ENCODE data around the gene PAOX.
A peak's percentile ranks its signal among the peaks of the same experiment; 100 is the strongest.
"Not testable (repeated sequence)": the region's sequence is repeated elsewhere in the genome, so short reads cannot be mapped to it uniquely, and the experiment has no call there.

The PAOX gene

DNA sequence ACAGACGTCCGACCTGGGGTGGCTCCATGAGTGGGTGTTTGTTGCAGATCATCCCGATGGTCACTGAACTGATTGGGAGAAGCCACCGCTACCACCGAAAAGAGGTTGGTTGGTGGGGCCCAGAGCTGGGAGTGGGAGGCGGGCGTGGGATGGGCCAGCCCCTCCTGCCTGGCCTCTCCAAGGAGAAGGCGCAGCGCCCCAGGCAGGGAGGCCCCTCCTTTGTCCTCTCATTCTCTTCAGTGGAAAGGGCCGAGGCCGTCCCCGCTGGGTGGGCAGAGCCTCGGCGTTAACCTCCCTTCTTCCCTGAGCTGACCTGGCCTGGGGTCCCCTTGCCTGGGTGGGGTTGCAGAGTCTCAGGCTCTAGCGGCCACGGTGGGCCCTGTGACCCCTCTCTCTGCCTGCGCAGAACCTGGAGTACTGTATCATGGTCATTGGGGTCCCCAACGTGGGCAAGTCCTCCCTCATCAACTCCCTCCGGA is 20.1 kb downstream of the PAOX start:
- Mint-ChIP-seq H3K27ac (no peak overlapping the region), H3K36me3 (peaks cover 65% of the 10 kb centered on the region)

DNA sequence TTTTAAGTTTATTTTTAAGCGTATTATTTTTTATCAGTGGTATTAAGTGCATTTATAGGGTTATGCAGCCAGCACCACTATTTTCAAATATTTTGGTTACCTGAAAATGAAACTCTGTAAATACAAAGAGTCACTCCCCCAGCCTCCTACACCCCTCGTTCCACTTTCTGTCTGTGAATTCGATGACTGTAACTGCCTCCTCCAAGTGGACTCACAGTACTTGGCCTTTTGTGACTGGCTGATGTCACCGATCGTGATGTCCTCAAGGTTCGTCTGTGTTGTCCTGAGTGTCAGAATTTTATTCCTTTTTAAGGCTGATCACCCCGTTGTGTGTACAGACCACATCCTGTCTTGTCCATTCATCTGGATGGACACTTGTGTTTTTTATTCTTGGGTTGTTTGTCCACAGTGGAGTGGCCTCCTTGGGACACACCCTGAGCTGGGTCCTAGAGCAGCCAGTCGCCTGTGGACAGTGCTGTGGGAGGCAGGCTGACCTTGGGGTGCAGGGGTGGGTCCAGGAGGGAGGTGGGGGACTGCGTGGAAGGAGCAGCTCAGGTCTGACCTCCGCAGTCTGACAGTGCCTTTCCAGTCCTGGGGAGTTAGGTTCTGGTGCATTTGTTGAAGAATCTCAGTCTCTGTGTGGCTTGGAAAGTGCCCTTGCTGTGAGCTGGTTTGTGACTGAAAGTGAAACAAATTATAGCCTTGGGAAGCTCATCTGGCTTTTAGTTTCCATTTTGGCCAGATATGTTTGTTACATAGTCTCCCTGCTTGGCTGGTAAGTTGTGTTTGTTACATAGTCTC is 21.8 kb downstream of the PAOX start:
- peak; percentile 66 for ATAC-seq
- Mint-ChIP-seq H3K36me3 (peaks cover 82% of the 10 kb centered on the region), H3K27me3 (no peaks in the 10 kb centered on the region), H3K9me3 (no peaks in the 10 kb centered on the region), H3K4me1 (peaks cover 59% of the 10 kb centered on the region), H3K27ac (peak overlapping the region; percentile 75), H3K4me3 (peak overlapping the region; percentile 22)

More for the DNA sequence above, 20.1 kb downstream of the PAOX start:
- H3K9me3 Mint-ChIP-seq = no peaks in the 10 kb centered on the region
- no peaks in the 10 kb centered on the region for H3K27me3 Mint-ChIP-seq
- no peak overlapping the region for H3K4me3 Mint-ChIP-seq
- ATAC-seq = no peak
- peaks cover 61% of the 10 kb centered on the region for H3K4me1 Mint-ChIP-seq

DNA sequence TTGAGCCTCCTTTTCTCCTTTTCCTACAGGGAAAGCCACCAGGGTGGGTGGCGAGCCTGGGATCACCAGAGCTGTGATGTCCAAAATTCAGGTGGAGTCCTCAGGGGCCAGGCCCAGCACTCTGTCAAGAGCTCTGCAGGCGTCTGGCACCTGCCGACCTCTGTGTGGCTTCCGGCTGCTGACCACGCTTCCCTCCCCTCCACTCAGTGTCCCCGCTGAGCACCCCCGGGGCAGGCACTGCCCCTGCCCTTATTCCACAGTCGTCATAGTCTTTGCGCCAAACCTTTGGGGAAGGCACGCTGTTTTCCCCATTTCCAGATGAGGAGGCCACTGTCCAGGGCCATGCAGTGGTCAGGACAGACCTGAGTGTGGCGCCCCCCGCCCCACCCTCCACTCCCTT is 22.4 kb downstream of the PAOX start:
- H3K4me3 Mint-ChIP-seq = peak overlapping the region; percentile 23
- H3K27me3 Mint-ChIP-seq = no peaks in the 10 kb centered on the region
- peaks cover 65% of the 10 kb centered on the region for H3K4me1 Mint-ChIP-seq
- ATAC-seq = no peak
- H3K9me3 Mint-ChIP-seq = no peaks in the 10 kb centered on the region
- peaks cover 87% of the 10 kb centered on the region for H3K36me3 Mint-ChIP-seq
- peak overlapping the region; percentile 75 for H3K27ac Mint-ChIP-seq

DNA sequence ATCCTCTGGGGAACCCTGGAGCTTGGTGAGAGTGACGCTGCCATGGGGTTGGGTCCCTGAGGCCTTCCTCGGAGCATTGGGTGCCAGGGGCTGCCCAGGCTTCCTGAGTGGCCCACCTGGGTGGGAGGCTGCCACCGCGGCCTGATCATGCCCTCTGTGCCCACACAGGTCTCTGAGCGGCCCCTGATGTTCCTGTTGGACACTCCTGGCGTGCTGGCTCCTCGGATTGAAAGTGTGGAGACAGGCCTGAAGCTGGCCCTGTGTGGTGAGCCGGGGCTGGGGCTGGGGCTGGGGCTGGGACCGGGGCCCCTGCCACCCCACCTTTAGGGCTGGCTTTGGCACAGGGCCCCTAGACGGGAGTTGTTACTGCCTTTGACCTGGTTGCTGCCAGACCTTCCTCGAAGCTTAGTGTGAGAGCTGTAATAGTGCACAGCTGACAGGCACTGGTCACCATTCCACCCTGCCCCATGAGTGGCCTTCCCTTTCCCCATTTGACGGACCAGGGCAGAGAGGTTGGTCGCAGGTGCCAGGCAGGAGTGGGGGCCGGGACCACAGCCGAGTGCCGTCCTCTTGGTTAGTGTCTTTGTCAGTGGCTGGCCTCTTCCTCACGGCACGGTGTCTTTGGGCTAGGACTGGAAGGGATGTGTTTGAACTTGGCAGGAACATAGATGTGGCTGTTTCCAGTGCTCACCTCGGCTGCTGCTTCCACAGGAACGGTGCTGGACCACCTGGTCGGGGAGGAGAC is 23.1 kb downstream of the PAOX start:
- Mint-ChIP-seq H3K4me1 (peaks cover 60% of the 10 kb centered on the region), H3K4me3 (no peak overlapping the region), H3K27me3 (no peaks in the 10 kb centered on the region), H3K9me3 (no peaks in the 10 kb centered on the region), H3K36me3 (peaks cover 88% of the 10 kb centered on the region), H3K27ac (peak overlapping the region; percentile 75)
- ATAC-seq = no peak

DNA sequence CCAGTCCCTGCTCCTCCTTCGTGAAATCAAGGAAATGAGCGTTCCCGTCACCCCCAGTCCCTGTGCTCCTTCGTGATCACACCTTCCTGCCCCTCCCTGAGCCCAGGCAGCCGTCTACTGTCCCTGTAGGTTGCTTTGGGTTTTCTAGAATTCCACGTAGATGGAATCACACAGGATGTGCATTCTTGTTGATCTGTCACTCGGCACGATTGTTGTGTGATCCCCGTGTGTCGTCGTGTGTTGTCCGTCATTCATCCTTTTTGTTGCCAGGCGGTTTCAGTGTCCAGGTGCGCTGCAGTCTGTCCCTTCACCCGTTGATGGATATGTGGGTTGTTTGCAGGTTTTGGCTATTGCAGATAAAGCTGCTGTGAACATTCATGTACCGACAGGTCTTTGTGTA is 24.3 kb downstream of the PAOX start:
- Mint-ChIP-seq H3K36me3 (peaks cover 88% of the 10 kb centered on the region), H3K4me3 (no peak overlapping the region), H3K4me1 (peaks cover 58% of the 10 kb centered on the region), H3K27ac (no peak overlapping the region), H3K27me3 (no peaks in the 10 kb centered on the region), H3K9me3 (no peaks in the 10 kb centered on the region)
- ATAC-seq = no peak

DNA sequence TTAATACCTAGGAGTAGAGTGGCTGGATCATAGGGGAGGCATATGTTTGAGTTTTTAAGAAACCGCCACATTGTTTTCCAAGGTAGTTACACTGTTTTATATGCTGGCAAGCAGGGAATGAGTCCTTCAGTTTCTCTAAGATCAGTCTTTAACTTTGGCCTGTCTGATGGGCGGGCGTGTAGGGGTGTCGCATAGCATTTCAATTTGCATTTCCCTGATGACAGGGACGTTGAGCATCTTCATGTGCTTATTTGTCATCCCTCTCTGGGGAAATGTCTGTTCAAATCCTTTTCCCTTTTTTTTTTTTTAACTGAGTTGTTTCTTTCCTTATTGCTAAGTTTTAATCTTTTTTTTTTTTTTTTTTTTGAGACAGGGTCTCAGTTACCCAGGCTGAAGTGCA is 24.7 kb downstream of the PAOX start:
- Mint-ChIP-seq H3K36me3 (peaks cover 88% of the 10 kb centered on the region), H3K27ac (no peak overlapping the region), H3K27me3 (no peaks in the 10 kb centered on the region), H3K9me3 (peaks cover under 1% of the 10 kb centered on the region), H3K4me3 (no peak overlapping the region), H3K4me1 (peaks cover 62% of the 10 kb centered on the region)
- no peak for ATAC-seq

DNA sequence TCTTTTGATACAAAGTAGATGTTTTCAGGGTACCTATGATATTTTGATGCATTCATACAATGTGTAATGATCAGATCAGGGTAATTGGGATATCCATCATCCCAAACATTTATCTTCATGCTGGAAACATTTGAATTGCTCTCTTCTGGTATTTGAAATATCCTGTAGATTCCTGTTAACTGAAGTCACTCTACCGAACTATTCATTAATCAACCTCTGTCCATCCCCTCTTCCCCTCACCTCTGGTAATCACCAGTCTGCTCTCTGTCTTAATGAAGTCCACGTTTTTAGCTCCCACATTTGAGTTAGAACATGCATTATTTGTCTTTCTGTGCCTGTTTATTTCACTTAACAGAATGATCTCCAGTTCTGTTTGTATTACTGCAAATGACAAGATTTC is 26.2 kb downstream of the PAOX start:
- H3K9me3 Mint-ChIP-seq = peaks cover 6% of the 10 kb centered on the region
- no peak overlapping the region for H3K4me3 Mint-ChIP-seq
- no peak for ATAC-seq
- H3K27ac Mint-ChIP-seq = no peak overlapping the region
- H3K4me1 Mint-ChIP-seq = peaks cover 66% of the 10 kb centered on the region
- H3K36me3 Mint-ChIP-seq = peaks cover 95% of the 10 kb centered on the region
- H3K27me3 Mint-ChIP-seq = no peaks in the 10 kb centered on the region

DNA sequence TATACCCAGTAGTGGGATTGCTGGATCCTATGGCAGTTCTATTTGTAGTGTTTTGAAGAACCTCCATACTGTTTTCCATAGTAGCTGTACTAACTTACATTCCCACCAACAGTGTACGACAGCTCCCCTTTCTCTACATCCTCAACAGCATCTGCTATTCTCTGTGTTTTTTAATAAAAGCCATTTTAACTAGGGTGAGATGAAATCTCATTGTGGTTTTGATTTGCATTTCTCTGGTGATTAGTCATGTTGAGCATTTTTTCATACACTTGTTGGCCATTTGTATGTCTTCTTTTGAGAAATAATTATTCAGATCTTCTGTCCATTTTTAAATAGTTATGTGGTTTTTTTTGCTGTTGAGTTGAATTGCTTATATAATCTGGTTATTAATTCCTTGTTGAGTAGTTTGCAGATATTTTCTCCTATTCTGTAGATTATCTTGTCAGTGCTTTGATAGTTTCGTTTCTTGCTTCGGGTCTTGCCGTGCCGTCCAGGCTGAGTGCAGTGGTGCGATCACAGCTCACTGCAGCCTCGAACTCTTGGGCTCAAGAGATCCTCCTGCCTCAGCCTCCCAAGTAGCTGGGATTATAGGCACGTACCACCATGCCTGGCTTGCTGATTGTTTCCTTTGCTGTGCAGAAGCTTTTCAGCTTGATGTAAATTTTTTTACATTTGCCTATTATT is 26.9 kb downstream of the PAOX start:
- H3K9me3 Mint-ChIP-seq = peaks cover 8% of the 10 kb centered on the region
- H3K36me3 Mint-ChIP-seq = peaks cover 98% of the 10 kb centered on the region
- H3K4me1 Mint-ChIP-seq = peaks cover 59% of the 10 kb centered on the region
- ATAC-seq = no peak
- peak overlapping the region; percentile 65 for H3K27ac Mint-ChIP-seq
- H3K27me3 Mint-ChIP-seq = no peaks in the 10 kb centered on the region
- no peak overlapping the region for H3K4me3 Mint-ChIP-seq

DNA sequence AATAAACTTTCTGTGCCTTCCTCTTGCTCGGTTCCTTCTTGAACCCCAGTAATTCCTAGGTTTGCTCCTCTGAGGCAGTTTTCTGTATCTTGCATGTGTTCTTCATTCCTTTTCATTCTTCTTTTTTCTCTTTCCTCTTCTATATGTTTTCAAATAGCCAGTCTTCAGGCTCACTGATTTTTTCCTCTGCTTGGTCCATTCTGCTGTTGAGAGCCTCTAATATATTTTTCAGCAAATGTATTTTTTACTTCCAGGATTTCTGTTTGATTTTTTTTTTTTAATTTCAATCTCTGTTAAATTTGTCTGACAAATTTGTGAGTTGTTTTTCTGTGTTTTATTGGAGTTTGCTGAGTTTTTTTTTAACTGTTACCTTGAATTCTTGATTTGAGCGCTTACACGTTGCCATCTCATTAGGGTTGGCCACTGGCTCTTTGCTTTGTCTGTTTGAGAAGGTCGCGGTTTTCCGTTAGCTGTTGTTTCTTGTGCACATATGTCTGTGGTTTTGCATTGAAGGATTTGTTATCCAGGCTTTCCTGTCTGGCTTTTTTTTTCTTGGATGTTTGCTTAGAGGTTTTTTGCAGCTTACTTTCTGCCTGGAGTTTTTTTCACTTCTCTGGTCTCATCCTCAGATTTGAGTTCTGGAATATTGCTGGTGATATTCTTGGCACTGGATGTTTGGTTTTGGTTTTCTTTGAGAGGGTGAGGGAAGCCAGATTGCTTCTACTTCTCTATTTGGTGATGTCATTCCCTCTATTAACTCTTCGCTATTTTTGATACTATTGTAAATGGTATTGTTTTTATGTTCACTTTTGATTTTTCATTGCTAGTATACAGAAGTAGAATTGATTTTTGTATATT is 32.7 kb downstream of the PAOX start:
- no peak overlapping the region for H3K27ac Mint-ChIP-seq
- no peaks in the 10 kb centered on the region for H3K27me3 Mint-ChIP-seq
- no peak for ATAC-seq
- H3K36me3 Mint-ChIP-seq = peaks cover 92% of the 10 kb centered on the region
- H3K4me3 Mint-ChIP-seq = no peak overlapping the region
- peaks cover 25% of the 10 kb centered on the region for H3K4me1 Mint-ChIP-seq
- peaks cover 18% of the 10 kb centered on the region for H3K9me3 Mint-ChIP-seq

DNA sequence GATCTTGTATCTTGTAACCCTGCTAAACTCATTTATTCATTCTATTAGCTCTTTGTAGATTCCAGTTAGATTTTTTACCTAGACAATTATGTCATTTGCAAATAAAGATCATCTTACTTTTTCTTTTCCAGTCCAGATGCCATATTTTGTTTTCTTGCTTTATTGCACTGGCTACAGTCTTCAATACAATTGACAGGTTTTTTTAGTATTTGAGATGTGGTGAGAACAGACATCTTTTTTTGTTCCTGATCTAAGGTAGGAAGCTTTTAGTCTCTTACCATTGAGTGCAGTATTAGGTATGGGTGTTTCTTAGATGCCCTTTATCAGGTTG is 33.3 kb downstream of the PAOX start:
- peaks cover 86% of the 10 kb centered on the region for H3K36me3 Mint-ChIP-seq
- no peak for ATAC-seq
- H3K27me3 Mint-ChIP-seq = no peaks in the 10 kb centered on the region
- no peak overlapping the region for H3K27ac Mint-ChIP-seq
- no peak overlapping the region for H3K4me3 Mint-ChIP-seq
- peaks cover 18% of the 10 kb centered on the region for H3K9me3 Mint-ChIP-seq
- H3K4me1 Mint-ChIP-seq = peaks cover 25% of the 10 kb centered on the region

DNA sequence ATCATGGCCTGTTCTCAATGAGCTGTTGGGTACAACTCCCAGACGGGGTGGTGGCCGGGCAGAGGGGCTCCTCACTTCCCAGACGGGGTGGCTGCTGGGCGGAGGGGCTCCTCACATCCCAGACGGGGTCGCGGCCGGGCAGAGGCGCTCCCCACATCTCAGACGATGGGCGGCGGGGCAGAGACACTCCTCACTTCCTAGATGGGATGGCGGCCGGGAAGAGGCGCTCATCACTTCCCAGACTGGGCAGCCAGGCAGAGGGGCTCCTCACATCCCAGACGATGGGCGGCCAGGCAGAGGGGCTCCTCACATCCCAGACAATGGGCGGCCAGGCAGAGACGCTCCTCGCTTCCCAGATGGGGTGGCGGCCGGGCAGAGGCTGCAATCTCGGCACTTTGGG is 35.3 kb downstream of the PAOX start:
- peaks cover 13% of the 10 kb centered on the region for H3K9me3 Mint-ChIP-seq
- not testable (repeated sequence) for ATAC-seq, H3K27ac Mint-ChIP-seq, H3K27me3 Mint-ChIP-seq, H3K4me1 Mint-ChIP-seq, H3K4me3 Mint-ChIP-seq
- H3K36me3 Mint-ChIP-seq = peaks cover 80% of the 10 kb centered on the region

DNA sequence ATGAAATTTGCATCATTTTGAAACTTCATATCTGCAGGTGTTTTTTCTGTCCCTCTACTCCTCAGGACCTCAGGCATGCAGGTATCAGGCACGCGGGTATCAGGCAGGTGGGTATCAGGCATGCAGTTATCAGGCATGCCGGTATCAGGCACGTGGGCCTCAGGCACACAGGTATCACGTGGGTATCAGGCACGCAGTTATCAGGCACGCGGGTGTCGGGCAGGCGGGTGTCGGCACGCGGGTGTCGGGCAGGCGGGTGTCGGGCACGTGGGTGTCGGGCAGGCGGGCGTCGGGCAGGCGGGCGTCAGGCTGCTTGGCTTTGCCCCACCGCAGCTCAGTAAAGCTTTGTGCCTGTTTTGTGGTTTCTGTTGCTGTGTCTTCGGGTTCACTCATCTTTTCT is 36.7 kb downstream of the PAOX start:
- no peaks in the 10 kb centered on the region for H3K27me3 Mint-ChIP-seq
- no peak for ATAC-seq
- H3K36me3 Mint-ChIP-seq = peaks cover 72% of the 10 kb centered on the region
- H3K4me3 Mint-ChIP-seq = no peak overlapping the region
- no peaks in the 10 kb centered on the region for H3K4me1 Mint-ChIP-seq
- H3K9me3 Mint-ChIP-seq = peaks cover 9% of the 10 kb centered on the region
- H3K27ac Mint-ChIP-seq = no peak overlapping the region

DNA sequence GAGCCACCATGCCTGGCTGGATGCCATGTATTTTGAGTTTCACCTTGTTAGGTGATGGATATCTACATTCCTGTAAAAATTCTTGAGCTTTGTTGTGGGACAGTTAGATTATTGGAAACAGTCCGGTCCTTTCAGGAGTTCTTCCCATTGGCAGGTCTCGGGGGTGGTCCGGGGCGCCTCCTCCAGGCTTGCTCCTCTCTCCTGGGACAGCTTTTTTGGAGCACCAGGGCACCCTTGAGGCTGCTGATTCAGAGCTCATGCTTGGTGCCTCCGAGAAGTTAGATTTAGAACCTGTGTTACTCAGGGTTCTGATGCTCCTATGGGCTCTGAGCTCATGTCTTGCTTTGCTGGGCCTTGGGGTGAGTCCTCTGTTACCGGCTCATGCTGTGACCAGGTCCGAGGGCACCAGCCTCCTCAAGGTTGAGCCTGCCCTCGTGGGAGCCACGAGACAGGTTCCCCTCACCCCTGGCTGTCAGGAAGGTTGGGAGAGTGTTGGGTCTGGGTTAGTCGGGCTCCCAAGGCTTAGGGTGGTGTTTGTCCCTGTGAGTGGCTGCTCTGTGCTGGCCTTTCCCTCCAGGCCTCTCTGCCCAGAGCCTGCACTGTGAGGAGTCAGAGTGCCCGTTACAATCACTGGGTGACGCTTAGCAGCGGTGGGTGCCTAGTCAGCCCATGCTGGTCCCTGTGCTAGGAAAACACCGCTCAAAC is 39.4 kb downstream of the PAOX start:
- Mint-ChIP-seq H3K9me3 (no peaks in the 10 kb centered on the region), H3K27ac (no peak overlapping the region), H3K27me3 (no peaks in the 10 kb centered on the region), H3K36me3 (peaks cover 47% of the 10 kb centered on the region), H3K4me3 (no peak overlapping the region), H3K4me1 (peaks cover 20% of the 10 kb centered on the region)
- ATAC-seq = no peak

DNA sequence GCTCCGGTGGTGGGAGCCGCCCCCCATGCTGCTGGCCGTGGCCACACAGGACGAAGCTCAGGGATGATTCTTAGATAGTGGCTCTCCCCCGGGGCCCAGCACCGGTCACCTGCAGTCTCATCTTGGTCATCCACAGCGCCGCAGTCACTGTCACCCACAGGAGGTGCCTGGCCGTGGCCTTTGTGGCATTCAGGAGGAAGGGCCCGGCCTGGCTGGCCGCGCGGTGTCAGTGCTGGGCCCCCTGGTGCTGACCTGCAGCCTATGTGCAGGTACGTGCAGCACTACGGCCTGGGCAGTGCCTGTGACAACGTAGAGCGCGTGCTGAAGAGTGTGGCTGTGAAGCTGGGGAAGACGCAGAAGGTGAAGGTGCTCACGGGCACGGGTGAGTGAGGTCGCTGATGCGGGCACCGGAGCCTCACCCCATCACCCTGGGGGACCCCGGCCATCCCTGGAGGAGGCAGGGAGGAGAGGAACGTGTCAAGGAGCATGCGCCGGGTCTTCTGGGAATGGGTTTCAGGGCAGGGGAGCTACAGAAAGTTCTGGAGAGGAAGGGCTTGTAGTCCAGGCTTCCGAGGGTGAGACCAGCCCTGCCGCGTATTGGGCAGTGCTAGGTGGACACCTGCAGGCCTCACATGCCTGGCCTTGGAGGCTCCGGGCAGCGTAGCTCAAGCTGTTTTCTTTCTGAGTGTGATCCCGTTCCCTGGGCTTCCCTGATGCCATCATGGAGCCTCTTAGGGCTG is 40.3 kb downstream of the PAOX start:
- Mint-ChIP-seq H3K36me3 (peaks cover 41% of the 10 kb centered on the region), H3K4me1 (peaks cover 24% of the 10 kb centered on the region), H3K27me3 (no peaks in the 10 kb centered on the region), H3K9me3 (no peaks in the 10 kb centered on the region), H3K4me3 (no peak overlapping the region), H3K27ac (no peak overlapping the region)
- ATAC-seq = no peak

Measured in stimulated activated memory B cell treated with anti-CD40 and anti-IgM and Interleukin-4, amounts not matched to agents 10 μg/mL and 1 μg/mL and 100 μg/mL, for 72 hours (primary cell).